OCI-LY3 (cell line): ENCODE results near the gene DNPEP.

ENCODE experiments used
- H2AFZ ChIP-seq: fragments of 200-600, 300-600 bp; shearing (Covaris generic); 2 replicates; pipeline ENCODE4 v1.6.0; 2014; ENCODE audit warnings: antibody characterized with exemption, low read depth, low read length
- H3K27ac ChIP-seq: fragments of 200-600, 300-600 bp; sonication (generic); 2 replicates; pipeline ENCODE4 v1.5.1; 2014; ENCODE audit warnings: mild to moderate bottlenecking, low read length, moderate library complexity, mixed read lengths
- H3K27me3 ChIP-seq: fragments of 200-600, 300-600 bp; sonication (generic); 2 replicates; pipeline ENCODE4 v1.6.1; 2014; ENCODE audit warnings: low read depth, low read length, mixed read lengths
- H3K36me3 ChIP-seq: fragments of 200-600, 300-600 bp; sonication (generic); replicated peaks from 2 replicates; pipeline ENCODE3; 2014; ENCODE audit warnings: low read depth, low read length, mixed read lengths
- H3K4me1 ChIP-seq: fragments of 300-600, 200-600 bp; sonication (generic); 2 replicates; pipeline ENCODE4 v1.6.1; 2014; ENCODE audit warnings: low read length, mixed read lengths
- H3K4me2 ChIP-seq: fragments of 200-600, 300-600 bp; sonication (generic); 2 replicates; pipeline ENCODE4 v1.6.1; 2014; ENCODE audit warnings: low read length, mixed read lengths
- H3K4me3 ChIP-seq: fragments of 300-600, 200-600 bp; sonication (generic); 2 replicates; pipeline ENCODE4 v1.5.1; 2014; ENCODE audit warnings: antibody characterized with exemption, mild to moderate bottlenecking, low read length, moderate library complexity
- H3K79me2 ChIP-seq: fragments of 300-600, 200-600 bp; shearing (Covaris generic); 2 replicates; pipeline ENCODE4 v1.6.1; 2014; ENCODE audit warnings: mild to moderate bottlenecking, low read length, mixed read lengths
- H3K9ac ChIP-seq: fragments of 300-600, 200-600 bp; shearing (Covaris generic); 2 replicates; pipeline ENCODE4 v1.6.0; 2014; ENCODE audit warnings: mild to moderate bottlenecking, low read length, moderate library complexity
- H3K9me3 ChIP-seq: fragments of 200-600, 300-600 bp; shearing (Covaris generic); 2 replicates; pipeline ENCODE4 v1.6.1; 2014; ENCODE audit warnings: low read length, mixed read lengths; ENCODE audit not compliant: insufficient read depth
- H4K20me1 ChIP-seq: fragments of 200-600, 300-600 bp; sonication (generic); 2 replicates; pipeline ENCODE4 v1.6.1; 2016; ENCODE audit warnings: low read length, mixed read lengths; ENCODE audit not compliant: insufficient read depth
- EZH2phosphoT487 ChIP-seq: fragments of 200-600 bp; shearing (Covaris generic); IDR thresholded peaks from 2 replicates; pipeline ENCODE4 v1.6.1; 2018; ENCODE audit warnings: antibody characterized with exemption, mixed run types, low read depth
- TF ChIP-seq, protein P1 (sequence below): fragments of 200-600, 300-600 bp; sonication (generic); IDR thresholded peaks from 2 replicates; pipeline ENCODE4 v1.5.1; 2014; ENCODE audit warnings: antibody characterized with exemption, low read length, low read depth

Gene DNPEP

GRCh38 chr2:219434718-219435525 is 47.2 kb upstream of the DNPEP start, which contains the start of gene SPEG:
SPEG (plus strand) TSS chr2:219434843; CDS start chr2:219434978, 135 bp downstream.
- Histone ChIP-seq H3K79me2 (no peaks in the 10 kb centered on the region), H3K4me2 (no peak within 1 kb of the TSS), H3K9me3 (no peaks in the 10 kb centered on the region), H3K27ac (no peak within 1 kb of the TSS), H2AFZ (no peak within 1 kb of the TSS), H3K4me3 (no peak within 1 kb of the TSS), H3K9ac (no peak within 1 kb of the TSS), H3K4me1 (no peaks in the 10 kb centered on the region), H4K20me1 (no peaks in the 10 kb centered on the region), H3K36me3 (no peaks in the 10 kb centered on the region), H3K27me3 (no peaks in the 10 kb centered on the region)
- no peak for TF ChIP-seq EZH2phosphoT487
- TF ChIP-seq, protein P1, sequence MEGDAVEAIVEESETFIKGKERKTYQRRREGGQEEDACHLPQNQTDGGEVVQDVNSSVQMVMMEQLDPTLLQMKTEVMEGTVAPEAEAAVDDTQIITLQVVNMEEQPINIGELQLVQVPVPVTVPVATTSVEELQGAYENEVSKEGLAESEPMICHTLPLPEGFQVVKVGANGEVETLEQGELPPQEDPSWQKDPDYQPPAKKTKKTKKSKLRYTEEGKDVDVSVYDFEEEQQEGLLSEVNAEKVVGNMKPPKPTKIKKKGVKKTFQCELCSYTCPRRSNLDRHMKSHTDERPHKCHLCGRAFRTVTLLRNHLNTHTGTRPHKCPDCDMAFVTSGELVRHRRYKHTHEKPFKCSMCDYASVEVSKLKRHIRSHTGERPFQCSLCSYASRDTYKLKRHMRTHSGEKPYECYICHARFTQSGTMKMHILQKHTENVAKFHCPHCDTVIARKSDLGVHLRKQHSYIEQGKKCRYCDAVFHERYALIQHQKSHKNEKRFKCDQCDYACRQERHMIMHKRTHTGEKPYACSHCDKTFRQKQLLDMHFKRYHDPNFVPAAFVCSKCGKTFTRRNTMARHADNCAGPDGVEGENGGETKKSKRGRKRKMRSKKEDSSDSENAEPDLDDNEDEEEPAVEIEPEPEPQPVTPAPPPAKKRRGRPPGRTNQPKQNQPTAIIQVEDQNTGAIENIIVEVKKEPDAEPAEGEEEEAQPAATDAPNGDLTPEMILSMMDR, result no peak

DNA sequence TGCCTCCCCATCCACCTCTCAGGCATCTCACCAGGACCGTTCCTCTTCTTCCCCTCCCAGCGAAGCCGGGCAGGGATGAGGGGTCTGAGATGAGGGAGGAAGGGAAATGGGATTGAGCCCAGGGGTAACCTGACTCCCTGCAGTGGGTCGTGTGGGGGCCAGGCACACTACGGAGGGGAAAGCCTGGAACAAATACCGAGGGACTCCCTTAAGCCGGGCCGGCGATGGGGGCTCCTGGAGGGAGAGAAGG is 46.7 kb upstream of the DNPEP start:
- no peak for TF ChIP-seq EZH2phosphoT487
- TF ChIP-seq, protein P1, result no peak
- H3K4me1 ChIP-seq, result no peaks in the 10 kb centered on the region
- H3K27ac ChIP-seq, result no peak overlapping the region
- no peak overlapping the region for H3K9ac ChIP-seq
- no peak overlapping the region for H2AFZ ChIP-seq
- H3K9me3 ChIP-seq, result no peaks in the 10 kb centered on the region
- H3K4me2 ChIP-seq, result no peak overlapping the region
- no peaks in the 10 kb centered on the region for H3K27me3 ChIP-seq
- H3K79me2 ChIP-seq, result no peaks in the 10 kb centered on the region
- no peak overlapping the region for H3K4me3 ChIP-seq
- H4K20me1 ChIP-seq, result no peaks in the 10 kb centered on the region
- no peaks in the 10 kb centered on the region for H3K36me3 ChIP-seq

DNA sequence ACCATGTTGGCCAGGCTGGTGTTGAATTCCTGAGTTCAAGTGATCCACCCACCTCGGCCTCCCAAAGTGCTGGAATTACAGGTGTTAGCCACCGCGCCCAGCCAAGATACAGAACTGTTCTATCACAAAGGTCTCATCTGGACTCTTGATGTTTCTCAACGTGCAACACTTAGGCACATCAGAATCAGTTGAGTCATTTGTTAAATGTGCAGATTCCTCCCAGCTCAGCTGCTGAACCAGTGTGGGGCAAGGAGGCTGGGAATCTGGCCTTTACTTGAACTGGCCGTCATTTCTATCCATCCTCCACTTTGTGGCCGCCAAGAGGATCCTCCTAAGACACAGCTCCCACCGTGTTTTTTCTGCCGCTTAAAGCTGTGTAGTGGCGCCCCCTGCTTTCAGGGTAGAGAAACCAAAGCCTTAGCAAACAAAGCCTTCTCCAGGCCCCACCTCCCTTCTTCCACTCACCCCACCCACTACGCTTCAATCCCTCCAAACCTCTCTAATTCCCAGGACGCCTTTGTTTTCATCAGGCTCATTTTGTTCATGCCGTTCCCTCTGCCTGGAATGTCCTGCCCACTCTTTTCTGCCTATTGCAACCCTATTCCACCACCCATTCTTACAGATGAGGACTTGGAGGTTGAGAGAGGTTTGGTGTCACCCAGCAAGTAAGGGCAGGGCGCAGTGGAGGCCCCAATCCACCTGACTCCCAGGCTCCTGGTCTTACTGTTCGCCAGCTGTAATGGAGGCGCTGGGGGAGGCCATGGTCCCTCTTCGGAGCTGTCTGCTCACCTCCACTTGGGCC is 46.2 kb upstream of the DNPEP start:
- Histone ChIP-seq H3K27ac (no peak overlapping the region), H3K4me2 (no peak overlapping the region)

More for the DNA sequence above, 46.2 kb upstream of the DNPEP start:
- Histone ChIP-seq H3K36me3 (no peaks in the 10 kb centered on the region), H3K9me3 (no peaks in the 10 kb centered on the region), H2AFZ (no peak overlapping the region), H3K9ac (no peak overlapping the region), H4K20me1 (no peaks in the 10 kb centered on the region), H3K4me3 (no peak overlapping the region), H3K79me2 (no peaks in the 10 kb centered on the region), H3K4me1 (no peaks in the 10 kb centered on the region), H3K27me3 (no peaks in the 10 kb centered on the region)
- TF ChIP-seq EZH2phosphoT487, result no peak
- TF ChIP-seq, protein P1, result peak; percentile 43
